HG03095 (cell line): ENCODE results near the gene CGNL1.

ENCODE experiments used
- ATAC-seq: cut with Tn5 transposase; IDR thresholded peaks from one replicate; pipeline ENCODE4 v1.9.1; 2021; ENCODE audit warnings: moderate library complexity; ENCODE audit not compliant: unreplicated experiment

The CGNL1 gene

GRCh38 chr15:57495041-57495440 is 118.7 kb downstream of the CGNL1 start:
- no peak for ATAC-seq

- no peak for ATAC-seq
Measured at GRCh38 chr15:57495554-57496165, 119.4 kb downstream of the CGNL1 start.

- no peak for ATAC-seq
Measured at GRCh38 chr15:57496594-57496945, 120.3 kb downstream of the CGNL1 start.

- no peak for ATAC-seq
Measured at GRCh38 chr15:57496946-57497869, 120.9 kb downstream of the CGNL1 start.

GRCh38 chr15:57500256-57500655 is 124.0 kb downstream of the CGNL1 start:
- no peak for ATAC-seq

- no peak for ATAC-seq
Measured at GRCh38 chr15:57500979-57501576, 124.8 kb downstream of the CGNL1 start.

GRCh38 chr15:57502116-57502515 is 125.8 kb downstream of the CGNL1 start:
- ATAC-seq = no peak

GRCh38 chr15:57503051-57503702 is 126.9 kb downstream of the CGNL1 start:
- ATAC-seq = no peak

GRCh38 chr15:57503911-57504598 is 127.8 kb downstream of the CGNL1 start:
- no peak for ATAC-seq

GRCh38 chr15:57504599-57504940 is 128.3 kb downstream of the CGNL1 start:
- no peak for ATAC-seq

- ATAC-seq = no peak
Measured at GRCh38 chr15:57505056-57505715, 128.9 kb downstream of the CGNL1 start.

- ATAC-seq = no peak
Measured at GRCh38 chr15:57505949-57506391, 129.7 kb downstream of the CGNL1 start.

- ATAC-seq = no peak
Measured at GRCh38 chr15:57506422-57506821, 130.1 kb downstream of the CGNL1 start.

- no peak for ATAC-seq
Measured at GRCh38 chr15:57507111-57507510, 130.8 kb downstream of the CGNL1 start.

GRCh38 chr15:57509126-57509525 is 132.8 kb downstream of the CGNL1 start:
- no peak for ATAC-seq

GRCh38 chr15:57509965-57510364 is 133.7 kb downstream of the CGNL1 start:
- ATAC-seq = no peak

- ATAC-seq = no peak
Measured at GRCh38 chr15:57510647-57511046, 134.3 kb downstream of the CGNL1 start.

GRCh38 chr15:57516327-57517029 is 140.2 kb downstream of the CGNL1 start:
- no peak for ATAC-seq

GRCh38 chr15:57517030-57517671 is 140.8 kb downstream of the CGNL1 start:
- no peak for ATAC-seq
